Effector CD4-positive, alpha-beta T cell (primary cell): Measurements from ENCODE around the gene MTFR1L.

Experiments used
- DNase-seq: peaks from one replicate; pipeline ENCODE4 v3.0.0-alpha.2; 2020

The MTFR1L gene

GRCh38 chr1:25864434-25864833 lies 44.7 kb downstream of the MTFR1L start:
- no peak for DNase-seq

- DNase-seq: no peak
These were observed 46.5 kb downstream of the MTFR1L start for GRCh38 chr1:25866288-25866687.

- no peak for DNase-seq
These were observed 47.6 kb downstream of the MTFR1L start for GRCh38 chr1:25867210-25867991.

DNA sequence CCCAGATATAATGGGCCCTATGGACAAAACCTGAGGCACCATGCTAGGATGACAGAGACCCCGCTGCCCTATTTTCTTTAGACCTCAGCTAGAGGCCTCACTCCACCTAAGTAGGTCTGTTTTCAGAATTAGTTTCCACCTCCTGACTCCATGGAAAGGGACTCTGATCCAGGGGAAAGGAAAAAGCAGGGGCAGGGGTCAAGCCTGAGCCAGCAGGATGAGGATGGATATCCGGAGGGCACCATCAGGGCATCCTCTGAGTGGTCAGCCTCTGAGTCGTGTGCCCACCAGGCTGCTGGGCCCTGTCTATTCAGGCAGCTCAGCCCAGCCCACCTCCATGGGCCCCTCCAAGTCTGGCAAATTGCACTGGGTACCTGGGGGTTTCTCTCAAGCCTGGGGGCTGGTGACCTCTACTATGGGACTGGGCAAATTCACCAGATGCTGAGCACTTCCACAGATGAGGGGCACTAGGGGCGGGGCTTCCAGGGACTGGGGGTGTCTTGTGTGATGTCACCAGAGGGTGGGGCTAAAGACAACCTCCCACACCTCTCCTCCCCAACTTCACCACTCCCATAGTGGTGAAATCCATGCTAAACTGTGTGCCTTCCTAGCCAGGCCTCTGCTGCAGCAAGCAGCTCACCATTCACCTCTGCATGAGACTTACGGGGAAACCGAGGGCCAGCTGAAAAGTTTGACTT lies 50.3 kb downstream of the MTFR1L start:
- no peak for DNase-seq

- no peak for DNase-seq
These were observed 50.9 kb downstream of the MTFR1L start for GRCh38 chr1:25870614-25871013.

DNA sequence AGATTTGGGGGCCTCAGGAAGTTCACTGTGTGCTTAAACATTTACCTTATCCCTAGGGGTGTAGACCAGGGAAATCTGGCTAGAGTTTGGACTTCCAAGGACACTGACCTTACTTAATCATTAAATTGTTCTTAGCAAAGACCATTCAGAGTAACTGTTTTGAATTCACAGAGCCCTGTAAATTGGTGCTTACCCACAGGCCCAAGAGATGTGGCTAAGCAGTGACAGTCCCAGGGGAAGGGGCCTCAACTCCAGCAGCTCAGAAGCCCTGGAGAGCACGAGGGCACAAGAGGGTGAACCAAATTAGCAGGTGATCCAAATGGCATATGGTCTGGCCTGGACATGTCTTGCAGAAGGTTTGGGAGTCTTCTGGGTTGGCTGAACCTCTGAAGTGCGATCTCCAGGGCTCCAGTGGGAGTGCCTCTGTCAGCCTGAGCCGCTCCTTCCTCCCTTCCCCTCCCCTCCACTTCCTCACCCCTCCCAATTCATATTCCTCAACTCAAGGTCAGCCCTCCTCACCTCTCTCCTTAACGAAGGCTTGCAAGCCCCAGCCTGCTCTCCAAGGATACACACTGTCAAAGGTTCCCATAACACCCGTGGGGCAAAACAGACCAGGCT lies 51.4 kb downstream of the MTFR1L start:
- no peak for DNase-seq

DNA sequence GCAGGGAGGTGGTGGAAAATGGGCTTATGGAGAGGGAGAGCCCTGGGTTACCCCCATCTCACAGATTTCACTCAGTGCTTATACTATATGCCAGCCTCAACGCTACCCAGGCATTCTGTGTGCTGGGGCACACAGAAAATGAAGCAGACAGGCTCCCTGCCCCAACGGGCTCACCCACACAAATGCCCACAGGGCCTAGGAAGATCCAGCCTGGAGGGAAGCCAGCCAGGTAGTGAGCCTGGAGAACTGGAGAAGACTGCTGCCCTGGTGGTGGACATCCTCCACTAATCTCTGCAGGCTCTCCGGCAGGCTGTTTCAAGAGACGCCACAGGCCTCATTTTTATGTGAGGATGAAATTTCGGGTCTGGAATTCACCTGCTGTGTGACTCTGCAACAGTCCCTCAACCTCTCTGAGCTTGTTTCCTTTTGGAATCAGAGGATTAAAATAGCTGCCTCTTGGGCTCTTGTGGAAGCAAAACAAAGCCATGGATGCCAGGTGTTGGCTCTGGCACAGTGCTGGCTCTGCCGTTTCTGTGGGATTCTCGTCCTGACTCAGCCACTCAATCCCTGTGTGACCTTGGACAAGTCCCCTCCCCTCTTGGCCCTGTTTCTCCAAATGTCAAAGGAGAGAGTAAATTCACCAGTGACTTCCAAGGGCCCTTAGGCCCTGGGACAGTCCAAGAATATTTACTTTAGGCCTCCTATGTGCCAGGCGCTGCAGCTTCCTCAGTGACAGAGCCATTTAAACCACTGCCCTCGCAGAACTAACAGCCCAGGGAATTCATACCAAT lies 52.1 kb downstream of the MTFR1L start:
- no peak for DNase-seq

DNA sequence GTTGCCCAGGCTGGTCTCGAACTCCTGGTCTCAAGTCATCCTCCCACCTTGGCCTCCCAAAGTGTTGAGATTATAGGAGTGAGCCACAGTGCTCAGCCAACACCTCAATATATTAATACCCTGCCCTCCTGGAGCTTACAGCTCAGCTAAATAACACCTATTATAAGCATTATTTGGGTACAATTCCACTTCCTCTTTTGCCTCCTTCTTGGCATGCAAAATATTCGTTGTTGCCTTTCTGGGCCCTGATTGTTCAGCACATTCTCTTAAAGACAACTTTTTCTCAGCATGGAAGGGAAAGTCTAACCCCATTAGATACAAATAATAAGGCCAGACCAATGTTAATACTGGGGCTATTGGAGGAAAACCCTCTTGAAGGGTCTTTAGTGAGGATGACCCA lies 53.0 kb downstream of the MTFR1L start:
- DNase-seq: no peak

GRCh38 chr1:25873120-25873519 lies 53.4 kb downstream of the MTFR1L start:
- no peak for DNase-seq

DNA sequence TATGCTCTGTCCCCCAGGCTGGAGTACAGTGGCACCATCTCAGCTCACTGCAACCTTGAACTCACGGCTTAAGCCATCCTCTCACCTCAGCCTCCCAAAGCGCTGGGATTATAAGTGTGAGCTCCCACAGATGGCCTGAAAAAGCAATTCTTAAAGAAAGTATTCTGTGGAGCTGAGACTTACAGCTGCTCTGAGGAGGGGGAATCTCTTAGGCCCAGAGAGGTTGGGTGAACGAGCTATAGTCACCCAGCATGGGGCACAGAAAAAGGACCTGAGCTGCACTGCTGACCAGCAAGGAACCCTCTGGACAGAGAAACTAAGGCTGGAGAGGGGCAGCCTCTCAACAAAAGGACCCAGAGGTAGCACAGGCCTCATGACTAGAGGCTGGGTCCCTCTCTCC lies 54.5 kb downstream of the MTFR1L start:
- DNase-seq: no peak

DNA sequence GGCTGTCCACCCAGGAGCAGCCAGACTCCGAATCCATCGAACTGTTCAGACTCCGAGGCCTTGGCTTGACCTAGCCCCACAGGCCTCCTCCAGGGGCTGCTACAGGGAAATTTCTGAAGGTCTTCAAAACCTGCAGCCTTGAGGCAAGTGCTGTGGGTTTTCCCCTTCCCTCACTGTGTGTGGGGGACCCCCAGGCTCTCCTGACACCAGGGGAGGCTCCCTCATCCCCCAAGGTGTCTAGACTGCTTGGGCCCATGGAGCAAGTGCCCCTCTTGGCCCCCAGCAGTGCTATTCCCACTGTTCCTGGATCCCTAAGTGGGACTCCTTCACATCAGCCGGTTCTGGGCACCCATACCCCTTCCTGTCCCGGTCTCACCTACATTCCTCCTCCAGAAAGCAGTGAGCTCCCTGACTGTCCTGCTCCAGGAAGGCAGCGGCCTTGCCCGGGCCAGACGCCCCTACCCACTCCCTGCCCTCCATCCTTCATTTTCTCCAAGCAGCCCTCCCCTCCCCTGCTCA lies 54.9 kb downstream of the MTFR1L start:
- DNase-seq: no peak

GRCh38 chr1:25875154-25875855 lies 55.6 kb downstream of the MTFR1L start, which contains the start of gene PAQR7:
Gene PAQR7 (minus strand): TSS chr1:25875708. CDS start chr1:25863839, 11,869 bp downstream.
- peak; percentile 44 for DNase-seq

DNA sequence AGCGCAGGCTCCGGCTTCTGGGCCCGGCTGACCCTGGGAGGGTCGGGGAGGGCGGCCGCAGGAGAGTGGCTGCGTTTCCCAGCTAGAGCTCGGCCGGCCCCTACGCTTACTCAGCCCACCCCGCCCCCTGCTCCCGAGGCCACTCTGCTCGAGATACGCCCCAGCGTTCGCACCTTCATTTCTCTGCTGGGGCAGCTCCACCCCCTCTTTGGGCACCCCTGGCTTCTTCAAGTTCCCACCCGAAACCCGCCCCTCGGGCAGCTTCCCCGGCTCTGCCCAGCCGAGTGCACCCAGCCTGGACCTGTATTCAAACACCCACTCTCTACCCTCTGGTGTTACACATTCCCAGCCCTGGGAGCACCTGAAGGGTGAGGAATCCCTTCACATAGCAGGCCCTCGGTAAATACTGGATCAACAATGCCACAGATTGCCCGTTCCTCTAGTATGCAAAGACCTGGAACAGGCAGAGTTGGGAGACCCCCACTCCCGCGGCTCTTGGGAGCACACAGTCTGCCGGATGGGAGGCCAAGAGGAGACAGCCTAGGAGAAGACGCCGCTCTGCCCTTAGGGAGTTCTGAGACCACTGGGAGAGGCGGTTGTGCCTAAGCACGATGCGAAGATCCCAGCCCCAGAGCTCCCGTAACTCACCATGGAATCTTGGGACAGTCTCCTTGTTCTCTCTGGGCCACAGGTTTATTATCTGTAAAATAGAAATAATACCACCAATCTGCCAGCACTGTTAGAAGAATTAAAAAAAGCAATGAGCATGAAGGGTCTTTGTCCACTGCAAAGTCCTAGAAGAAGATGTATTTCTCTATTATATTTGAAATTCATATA lies 56.3 kb downstream of the MTFR1L start:
- DNase-seq: no peak

DNA sequence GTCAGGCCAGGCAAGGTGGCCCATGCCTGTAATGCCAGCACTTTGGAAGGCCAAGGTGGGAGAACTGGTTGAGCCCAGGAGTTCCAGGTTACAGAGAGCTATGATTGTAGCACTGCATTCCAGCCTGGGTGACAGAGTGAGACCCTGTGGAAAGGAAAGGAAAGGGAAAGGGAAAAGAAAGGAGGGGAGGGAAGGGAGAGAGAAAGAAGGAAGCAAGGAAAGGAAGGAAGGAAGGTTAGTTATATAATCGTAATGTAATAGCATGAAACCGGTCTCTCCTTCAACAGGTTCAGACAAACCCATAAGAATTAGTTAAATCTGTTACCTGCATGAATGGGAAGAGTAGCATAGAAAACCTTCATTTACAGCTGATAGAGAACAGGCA lies 56.9 kb downstream of the MTFR1L start:
- DNase-seq: no peak

DNA sequence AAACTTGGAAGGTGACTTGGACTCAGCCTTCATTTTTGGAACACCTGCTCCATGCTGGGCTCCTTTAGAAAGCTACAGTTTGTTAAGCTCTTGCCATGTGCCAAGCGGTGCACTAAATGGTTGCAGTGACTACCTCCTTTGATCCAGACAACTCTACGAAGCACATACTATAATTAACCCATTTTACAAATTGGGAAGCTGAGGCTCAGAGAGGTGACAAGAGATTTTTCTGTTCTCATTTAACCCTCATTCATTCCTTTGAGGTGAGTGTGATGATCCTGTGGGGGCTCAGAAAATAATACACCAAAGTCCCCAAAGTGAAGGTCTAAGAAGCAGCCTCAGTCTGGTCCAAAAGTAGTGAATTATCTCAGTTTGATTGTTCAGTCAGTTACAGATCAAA lies 57.4 kb downstream of the MTFR1L start:
- no peak for DNase-seq

GRCh38 chr1:25878690-25879089 lies 58.9 kb downstream of the MTFR1L start:
- DNase-seq: no peak

DNA sequence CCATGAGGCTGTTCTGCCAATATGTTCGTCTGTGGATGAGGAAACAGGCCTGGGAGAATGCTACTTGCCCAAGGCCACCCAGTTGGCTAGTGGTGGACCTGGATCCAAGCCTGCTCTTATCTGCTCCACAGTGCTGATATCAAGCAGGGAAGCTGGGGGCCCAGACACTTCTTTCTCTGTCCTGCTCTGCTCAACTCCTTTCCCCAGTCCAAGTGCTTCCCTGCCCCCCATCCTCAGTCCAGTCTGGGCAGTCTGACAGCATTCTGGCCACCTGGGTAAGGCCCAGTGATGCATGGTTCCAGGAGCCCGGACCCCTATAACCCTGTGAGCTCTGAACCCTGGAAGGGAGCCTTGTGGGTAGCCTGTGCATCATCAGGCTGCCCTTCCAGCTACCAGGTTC lies 59.9 kb downstream of the MTFR1L start:
- no peak for DNase-seq

DNA sequence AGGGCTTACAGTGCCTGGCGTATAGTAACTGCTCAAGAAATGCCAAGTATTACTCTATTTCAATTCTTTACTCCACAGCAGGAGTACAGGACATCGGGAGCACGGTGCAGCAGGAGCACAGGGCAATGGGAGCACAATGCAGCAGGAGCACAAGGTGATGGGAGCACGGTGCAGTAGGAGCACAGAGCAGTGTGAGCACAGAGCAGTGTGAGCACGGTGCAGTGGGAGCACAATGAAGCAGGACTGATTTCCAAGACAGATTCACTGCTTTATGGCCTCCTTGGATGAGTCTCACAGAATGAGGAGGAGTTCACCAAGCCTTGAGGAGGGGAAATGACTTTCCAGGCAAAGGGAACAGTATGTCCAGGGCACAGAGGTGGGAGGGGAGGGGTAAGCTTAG lies 60.8 kb downstream of the MTFR1L start:
- no peak for DNase-seq

DNA sequence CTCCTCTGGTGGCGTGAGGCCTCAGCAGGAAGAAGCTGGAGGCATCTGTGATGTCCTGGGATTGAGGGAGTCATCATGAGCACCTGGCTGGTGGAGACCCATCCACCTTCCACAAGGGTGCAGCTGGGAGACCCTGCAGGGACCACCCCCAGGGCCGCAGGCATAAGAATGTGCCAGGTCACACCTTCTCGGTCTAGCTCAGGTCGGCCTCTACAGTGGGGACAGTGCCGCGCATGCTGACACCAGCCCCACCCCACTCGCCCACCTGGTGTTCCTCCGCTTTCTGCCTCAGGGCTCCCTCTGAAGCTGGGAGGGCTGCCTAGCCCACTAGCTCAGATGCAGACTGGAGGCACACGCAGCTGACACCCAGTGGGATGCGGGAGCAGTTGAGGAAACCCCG lies 61.5 kb downstream of the MTFR1L start:
- no peak for DNase-seq
